HL-60/S4 (cell line): ENCODE results near the gene NECTIN1.

ENCODE experiments used
- in situ Hi-C: fragments of 300-500 bp; cut with MboI; formaldehyde crosslinking; loops from 2 replicates; pipeline ENCODE4 v1.14.3; 2022; ENCODE audit warnings: low sequenced_read_pairs

NECTIN1 gene

GRCh38 chr11:119728651-119729580 is at the start of gene NECTIN1:
NECTIN1 (minus strand) TSS chr11:119729200; CDS start chr11:119728553, 647 bp downstream.
- in situ Hi-C loops: no loop called here

GRCh38 chr11:119778391-119779194 is 49.6 kb upstream of the NECTIN1 start:
- in situ Hi-C loops: no loop called here

GRCh38 chr11:119777940-119778339 is 48.9 kb upstream of the NECTIN1 start:
- in situ Hi-C loops: no loop called here

- in situ Hi-C loops: no loop called here
Measured at GRCh38 chr11:119776651-119777050, 47.7 kb upstream of the NECTIN1 start.

- in situ Hi-C loops: no loop called here
Measured at GRCh38 chr11:119776031-119776636, 47.1 kb upstream of the NECTIN1 start.

GRCh38 chr11:119774172-119774763 is 45.3 kb upstream of the NECTIN1 start:
- in situ Hi-C loops: no loop called here

- in situ Hi-C loops: no loop called here
Measured at GRCh38 chr11:119772641-119773415, 43.8 kb upstream of the NECTIN1 start.

- in situ Hi-C loops: no loop called here
Measured at GRCh38 chr11:119772076-119772475, 43.1 kb upstream of the NECTIN1 start.

- in situ Hi-C loops: no loop called here
Measured at GRCh38 chr11:119771172-119771770, 42.3 kb upstream of the NECTIN1 start.

GRCh38 chr11:119765628-119766027 is 36.6 kb upstream of the NECTIN1 start:
- in situ Hi-C loops: no loop called here

- in situ Hi-C loops: no loop called here
Measured at GRCh38 chr11:119764108-119764868, 35.3 kb upstream of the NECTIN1 start.

- in situ Hi-C loops: no loop called here
Measured at GRCh38 chr11:119763071-119763728, 34.2 kb upstream of the NECTIN1 start.

- in situ Hi-C loops: no loop called here
Measured at GRCh38 chr11:119759747-119760412, 30.9 kb upstream of the NECTIN1 start.

GRCh38 chr11:119759324-119759723 is 30.3 kb upstream of the NECTIN1 start:
- in situ Hi-C loops: no loop called here

- in situ Hi-C loops: no loop called here
Measured at GRCh38 chr11:119758291-119758690, 29.3 kb upstream of the NECTIN1 start.

GRCh38 chr11:119757378-119757777 is 28.4 kb upstream of the NECTIN1 start:
- in situ Hi-C loops: no loop called here

GRCh38 chr11:119756169-119756865 is 27.3 kb upstream of the NECTIN1 start:
- in situ Hi-C loops: no loop called here
